B cell (primary cell): ENCODE results near the gene AKAP6. TPM values are rescaled to one million over a fixed set of nuclear protein-coding genes. Genes with fewer than 3 reads are reported as not detected.

ENCODE experiments used
- ATAC-seq: fragments of 200-7000 bp; cut with Tn5 transposase; one replicate; pipeline ENCODE4 v1.10.0; 2021; ENCODE audit warnings: low read depth, mild to moderate bottlenecking, moderate number of reproducible peaks, moderate library complexity
- CTCF ChIA-PET: fragments of 350-600 bp; sonication (Branson Sonifier 250); formaldehyde crosslinking; loops from one replicate; lab custom pipeline; 2021; ENCODE audit warnings: antibody characterized with exemption, inconsistent platforms; lab: Charles Lee
- POLR2A ChIA-PET: fragments of 350-600 bp; sonication (Branson Sonifier 250); formaldehyde crosslinking; loops from one replicate; lab custom pipeline; 2021; ENCODE audit warnings: antibody characterized with exemption; lab: Charles Lee
- DNase-seq: peaks from one replicate; pipeline ENCODE4 v3.0.0; 2013
- H2AFZ ChIP-seq: 2 replicates; pipeline ENCODE4 v1.6.1; 2012; ENCODE audit warnings: mild to moderate bottlenecking, low read depth, low read length; ENCODE audit not compliant: insufficient read depth, poor library complexity, severe bottlenecking
- H3K27ac ChIP-seq, 2 donors: 1 replicate in 1 of 2; 2 replicates in 1 of 2; pipeline ENCODE4 v1.5.1; 2012 to 2013; ENCODE audit warnings: low read length in 2 of 2, mild to moderate bottlenecking in 2 of 2, moderate library complexity in 1 of 2
- H3K27me3 ChIP-seq, 4 experiments: fragments of 200-600 bp in 1 of 4; sonication (generic) in 1 of 4; replicated peaks in 1 of 4; 1 replicate in 2 of 4; 2 replicates in 2 of 4; pipeline versions ENCODE4 v1.6.1 to v1.7.0; 2013 to 2016; ENCODE audit warnings: low read length in 3 of 4, mild to moderate bottlenecking in 2 of 4, mixed read lengths in 1 of 4, moderate library complexity in 1 of 4; ENCODE audit not compliant: insufficient read depth in 4 of 4, control insufficient read depth in 3 of 4; ENCODE audit errors: control extremely low read depth in 1 of 4
- H3K36me3 ChIP-seq, 2 experiments: replicated peaks in 1 of 2; 1 replicate in 1 of 2; 2 replicates in 1 of 2; pipeline versions ENCODE4 v1.6.1 to v1.7.1; 2013; ENCODE audit warnings: low read length in 1 of 2; ENCODE audit not compliant: insufficient read depth in 2 of 2, control insufficient read depth in 1 of 2; ENCODE audit errors: control extremely low read depth in 1 of 2, extremely low read depth in 1 of 2
- H3K4me1 ChIP-seq, 2 donors: fragments of 200-600 bp in 1 of 2; sonication (generic) in 1 of 2; 1 replicate in 1 of 2; 2 replicates in 1 of 2; pipeline versions ENCODE4 v1.5.1 to v1.6.1; 2013 to 2017; ENCODE audit warnings: low read length in 2 of 2; ENCODE audit not compliant: control insufficient read depth in 2 of 2, insufficient read depth in 2 of 2
- H3K4me2 ChIP-seq: replicated peaks from 2 replicates; pipeline ENCODE3; 2012; ENCODE audit warnings: mild to moderate bottlenecking, low read depth, low read length; ENCODE audit not compliant: poor library complexity, severe bottlenecking
- H3K4me3 ChIP-seq, 5 experiments: fragments of 200-600 bp in 1 of 5; sonication (generic) in 1 of 5; 1 replicate in 3 of 5; 2 replicates in 2 of 5; pipeline versions ENCODE4 v1.5.1 to v1.7.0; 2011 to 2016; ENCODE audit warnings: low read length in 4 of 5, mild to moderate bottlenecking in 4 of 5, low read depth in 2 of 5, control low read depth in 1 of 5, moderate library complexity in 1 of 5; ENCODE audit not compliant: insufficient read depth in 1 of 5; ENCODE audit errors: control extremely low read depth in 1 of 5, extremely low read depth in 1 of 5
- H3K79me2 ChIP-seq: fragments of 200-600 bp; sonication (generic); one replicate; pipeline ENCODE4 v1.6.0; 2016; ENCODE audit warnings: low read length; ENCODE audit not compliant: control insufficient read depth, insufficient read depth
- H3K9ac ChIP-seq: fragments of 200-600 bp; sonication (generic); 2 replicates; pipeline ENCODE4 v1.6.1; 2017; ENCODE audit warnings: mild to moderate bottlenecking, low read length, moderate library complexity
- H3K9me3 ChIP-seq, 3 donors: one replicate each; pipeline versions ENCODE4 v1.6.1 to v1.7.1; 2013; ENCODE audit warnings: low read length in 2 of 3; ENCODE audit not compliant: control insufficient read depth in 2 of 3, insufficient read depth in 1 of 3; ENCODE audit errors: control extremely low read depth in 1 of 3
- H4K20me1 ChIP-seq: 2 replicates; pipeline ENCODE4 v1.6.0; 2012; ENCODE audit warnings: mild to moderate bottlenecking, low read length; ENCODE audit not compliant: insufficient read depth, control insufficient read depth, poor library complexity, severe bottlenecking
- H3K27ac Mint-ChIP-seq: one replicate; pipeline ENCODE4 v1.8.0; 2021; ENCODE audit warnings: mixed read lengths
- H3K27me3 Mint-ChIP-seq: one replicate; pipeline ENCODE4 v1.8.0; 2021; ENCODE audit warnings: mixed read lengths
- H3K4me1 Mint-ChIP-seq: one replicate; pipeline ENCODE4 v1.8.0; 2021; ENCODE audit warnings: mixed read lengths
- H3K4me3 Mint-ChIP-seq: one replicate; pipeline ENCODE4 v1.8.0; 2021; ENCODE audit warnings: mixed read lengths
- H3K9me3 Mint-ChIP-seq: one replicate; pipeline ENCODE4 v1.8.0; 2022; ENCODE audit warnings: mixed read lengths; ENCODE audit not compliant: insufficient read depth
- CTCF ChIP-seq: fragments of 200-600 bp; IDR thresholded peaks from one replicate; pipeline ENCODE4 v1.8.0; 2022; ENCODE audit warnings: antibody characterized with exemption, mild to moderate bottlenecking
- EZH2 ChIP-seq: IDR thresholded peaks from 2 replicates; pipeline ENCODE4 v1.6.1; 2012; ENCODE audit warnings: borderline replicate concordance, low read depth, mild to moderate bottlenecking, moderate library complexity, low read length; ENCODE audit not compliant: insufficient read depth, poor library complexity, severe bottlenecking
- WGBS: methylation state at CpG from one replicate; pipeline ENCODE4 v1.1.5; 2013; ENCODE audit warnings: missing lambda C conversion rate; ENCODE audit not compliant: insufficient coverage; 5-methylcytosine and 5-hydroxymethylcytosine counted together
- intact Hi-C: fragments of 100-400 bp; cut with micrococcal nuclease; formaldehyde crosslinking; loops from one replicate; pipeline ENCODE4 v1.10.0; 2022
- polyA plus RNA-seq: library from polyadenylated mRNA; depleted of rRNA; stranded (reverse); fragments of >200 nt; gene quantifications from 2 replicates; pipeline ENCODE4 v1.2.3, GENCODE V29; 2012
- total RNA-seq, 2 donors: library from RNA; stranded (reverse); fragments of 120-200 nt in 1 of 2; gene quantifications; 1 replicate in 1 of 2; 2 replicates in 1 of 2; pipeline versions ENCODE4 v1.2.3 to v1.2.4, GENCODE V29; 2013 to 2022

AKAP6 gene
- total and polyA plus RNA-seq, 2 donors (not counting 1 experiment from before 2014, with no cell fraction given): 1.4 to 2.8 TPM

GRCh38 chr14:32509632-32510187 is 180.6 kb downstream of the AKAP6 start:
- CTCF ChIA-PET: no interaction called here
- DNase-seq (no peak), ATAC-seq (no peak)
- Histone ChIP-seq H4K20me1 (no peaks in the 10 kb centered on the region), H3K4me3 (no peak overlapping the region), H3K27ac (no peak overlapping the region), H3K4me1 (no peaks in the 10 kb centered on the region), H2AFZ (no peak overlapping the region), H3K79me2 (no peaks in the 10 kb centered on the region), H3K36me3 (no peaks in the 10 kb centered on the region), H3K9me3 (peaks cover 0 to 3% (median 0%) of the 10 kb centered on the region in 3 donors), H3K9ac (no peak overlapping the region), H3K4me2 (no peak overlapping the region), H3K27me3 (no peaks in the 10 kb centered on the region)
- no peaks in the 10 kb centered on the region for H3K9me3 Mint-ChIP-seq
- intact Hi-C loops: no loop called here
- 90% methylated on average over 7 of the region's 10 CpGs for WGBS
- peaks cover 7% of the 10 kb centered on the region for H3K27me3 Mint-ChIP-seq
- POLR2A ChIA-PET: no interaction called here
- no peak overlapping the region for H3K27ac Mint-ChIP-seq
- H3K4me3 Mint-ChIP-seq: no peak overlapping the region
- no peaks in the 10 kb centered on the region for H3K4me1 Mint-ChIP-seq
- no peak for TF ChIP-seq EZH2
- no peak for TF ChIP-seq CTCF

GRCh38 chr14:32510815-32511214 is 181.7 kb downstream of the AKAP6 start:
- peaks cover 0 to 3% (median 1%) of the 10 kb centered on the region in 3 donors for H3K9me3 ChIP-seq
- no peak overlapping the region for H3K27ac ChIP-seq
- ATAC-seq (no peak), DNase-seq (no peak)
- H3K27me3 Mint-ChIP-seq: peaks cover 18% of the 10 kb centered on the region
- no peaks in the 10 kb centered on the region for H4K20me1 ChIP-seq
- intact Hi-C loops: no loop called here
- no peaks in the 10 kb centered on the region for H3K9me3 Mint-ChIP-seq
- no peak overlapping the region for H3K27ac Mint-ChIP-seq
- H3K27me3 ChIP-seq: no peaks in the 10 kb centered on the region
- no peak overlapping the region for H3K4me3 Mint-ChIP-seq
- H3K4me1 ChIP-seq: no peaks in the 10 kb centered on the region
- no peak overlapping the region for H2AFZ ChIP-seq
- ChIA-PET CTCF (interaction anchor here (1.0 kb wide), 1 partner anchor 14 kb away, joined by 3 read pairs; no protein-coding TSS in a partner anchor), POLR2A (no interaction called here)
- no peak overlapping the region for H3K4me2 ChIP-seq
- no peak overlapping the region for H3K9ac ChIP-seq
- H3K79me2 ChIP-seq: no peaks in the 10 kb centered on the region
- no peak for TF ChIP-seq EZH2
- no peak for TF ChIP-seq CTCF
- no peaks in the 10 kb centered on the region for H3K4me1 Mint-ChIP-seq
- 80% methylated on average over 1 of the region's 3 CpGs for WGBS
- H3K36me3 ChIP-seq: no peaks in the 10 kb centered on the region
- no peak overlapping the region for H3K4me3 ChIP-seq
